ENCODE measurements around the gene ZGLP1. TPM values are rescaled to one million over a fixed set of nuclear protein-coding genes. Genes with fewer than 3 reads are reported as not detected.
A peak's percentile ranks its signal among the peaks of the same experiment; 100 is the strongest.

The ZGLP1 gene
- total RNA-seq, 1 donor from 2014 or later: 3.4 TPM

- no peak for TF ChIP-seq CTCF (IDR thresholded peaks at IDR 0.05; ENCODE audit: insufficient read depth, low read depth, low read length)
- TF ChIP-seq EZH2 (IDR thresholded peaks at IDR 0.05; ENCODE audit: insufficient read depth, low read length): no peak
- DNase-seq (ENCODE audit: low read depth) (no peak), FAIRE-seq (no peak)
- Histone ChIP-seq H3K36me3 (ENCODE audit: insufficient read depth, low read length) (peaks cover 17% of the 10 kb centered on the region), H4K20me1 (ENCODE audit: insufficient read depth, low read length) (peaks cover 6% of the 10 kb centered on the region), H3K79me2 (ENCODE audit: insufficient read depth, low read length) (no peaks in the 10 kb centered on the region), H3K4me1 (ENCODE audit: insufficient read depth, low read length) (no peaks in the 10 kb centered on the region), H3K9ac (ENCODE audit: low read length) (no peak overlapping the region), H3K27ac (ENCODE audit: low read depth, low read length) (no peak overlapping the region), H3K4me3 (ENCODE audit: insufficient read depth, low read depth, low read length) (no peak overlapping the region), H3K9me3 (ENCODE audit: insufficient read depth, low read depth, low read length) (no peaks in the 10 kb centered on the region), H2AFZ (ENCODE audit: low read depth, low read length) (no peak overlapping the region), H3K27me3 (ENCODE audit: insufficient read depth, low read length) (no peaks in the 10 kb centered on the region), H3K4me2 (ENCODE audit: low read length) (no peak overlapping the region)
- H3K4me1 Mint-ChIP-seq (ENCODE audit: low read depth, unreplicated experiment): no peaks in the 10 kb centered on the region
- peaks cover 27% of the 10 kb centered on the region for H3K36me3 Mint-ChIP-seq (ENCODE audit: low read depth, unreplicated experiment)
- no peak overlapping the region for H3K27ac Mint-ChIP-seq (ENCODE audit: unreplicated experiment)
- H3K27me3 Mint-ChIP-seq (ENCODE audit: low read depth, unreplicated experiment): no peaks in the 10 kb centered on the region
- H3K9me3 Mint-ChIP-seq (ENCODE audit: unreplicated experiment): no peaks in the 10 kb centered on the region
- no peak overlapping the region for H3K4me3 Mint-ChIP-seq (ENCODE audit: unreplicated experiment)
Observed at GRCh38 chr19:10352764-10353671, 43.4 kb upstream of the ZGLP1 start.

GRCh38 chr19:10346509-10346908, 36.9 kb upstream of the ZGLP1 start:
- no peak for DNase-seq (ENCODE audit: low read depth)
- Mint-ChIP-seq H3K9me3 (ENCODE audit: unreplicated experiment) (no peaks in the 10 kb centered on the region), H3K27me3 (ENCODE audit: low read depth, unreplicated experiment) (no peaks in the 10 kb centered on the region), H3K27ac (ENCODE audit: unreplicated experiment) (no peak overlapping the region), H3K36me3 (ENCODE audit: low read depth, unreplicated experiment) (peaks cover 6% of the 10 kb centered on the region), H3K4me3 (ENCODE audit: unreplicated experiment) (peak overlapping the region; percentile 61), H3K4me1 (ENCODE audit: low read depth, unreplicated experiment) (no peaks in the 10 kb centered on the region)
- H3K79me2 ChIP-seq (ENCODE audit: insufficient read depth, low read length): no peaks in the 10 kb centered on the region
- peaks cover 3% of the 10 kb centered on the region for H3K4me1 ChIP-seq (ENCODE audit: insufficient read depth, low read length)
- H3K4me2 ChIP-seq (ENCODE audit: low read length): no peak overlapping the region
- no peak for FAIRE-seq
- H4K20me1 ChIP-seq (ENCODE audit: insufficient read depth, low read length): no peaks in the 10 kb centered on the region
- peaks cover 5% of the 10 kb centered on the region for H3K36me3 ChIP-seq (ENCODE audit: insufficient read depth, low read length)
- H3K9me3 ChIP-seq (ENCODE audit: insufficient read depth, low read depth, low read length): no peaks in the 10 kb centered on the region
- TF ChIP-seq CTCF (IDR thresholded peaks at IDR 0.05; ENCODE audit: insufficient read depth, low read depth, low read length): no peak
- no peak overlapping the region for H2AFZ ChIP-seq (ENCODE audit: low read depth, low read length)
- no peak overlapping the region for H3K4me3 ChIP-seq (ENCODE audit: insufficient read depth, low read depth, low read length)
- no peak overlapping the region for H3K9ac ChIP-seq (ENCODE audit: low read length)
- no peaks in the 10 kb centered on the region for H3K27me3 ChIP-seq (ENCODE audit: insufficient read depth, low read length)
- H3K27ac ChIP-seq (ENCODE audit: low read depth, low read length): no peak overlapping the region

- no peaks in the 10 kb centered on the region for H3K4me1 Mint-ChIP-seq (ENCODE audit: low read depth, unreplicated experiment)
- H3K9me3 Mint-ChIP-seq (ENCODE audit: unreplicated experiment): no peaks in the 10 kb centered on the region
- peaks cover 2% of the 10 kb centered on the region for H3K27me3 Mint-ChIP-seq (ENCODE audit: low read depth, unreplicated experiment)
- no peak for DNase-seq (ENCODE audit: low read depth)
- H3K27me3 ChIP-seq (ENCODE audit: insufficient read depth, low read length): no peaks in the 10 kb centered on the region
- H3K4me1 ChIP-seq (ENCODE audit: insufficient read depth, low read length): peaks cover 3% of the 10 kb centered on the region
- FAIRE-seq: no peak
- H3K4me2 ChIP-seq (ENCODE audit: low read length): no peak overlapping the region
- no peak overlapping the region for H3K27ac Mint-ChIP-seq (ENCODE audit: unreplicated experiment)
- H4K20me1 ChIP-seq (ENCODE audit: insufficient read depth, low read length): no peaks in the 10 kb centered on the region
- H3K4me3 ChIP-seq (ENCODE audit: insufficient read depth, low read depth, low read length): no peak overlapping the region
- peaks cover 2% of the 10 kb centered on the region for H3K36me3 ChIP-seq (ENCODE audit: insufficient read depth, low read length)
- H3K4me3 Mint-ChIP-seq (ENCODE audit: unreplicated experiment): no peak overlapping the region
- H3K36me3 Mint-ChIP-seq (ENCODE audit: low read depth, unreplicated experiment): no peaks in the 10 kb centered on the region
- no peaks in the 10 kb centered on the region for H3K9me3 ChIP-seq (ENCODE audit: insufficient read depth, low read depth, low read length)
- no peak overlapping the region for H2AFZ ChIP-seq (ENCODE audit: low read depth, low read length)
- H3K27ac ChIP-seq (ENCODE audit: low read depth, low read length): no peak overlapping the region
- no peaks in the 10 kb centered on the region for H3K79me2 ChIP-seq (ENCODE audit: insufficient read depth, low read length)
- H3K9ac ChIP-seq (ENCODE audit: low read length): no peak overlapping the region
- no peak for TF ChIP-seq CTCF (IDR thresholded peaks at IDR 0.05; ENCODE audit: insufficient read depth, low read depth, low read length)
- no peak for TF ChIP-seq EZH2 (IDR thresholded peaks at IDR 0.05; ENCODE audit: insufficient read depth, low read length)
Observed at GRCh38 chr19:10344780-10345179, 35.2 kb upstream of the ZGLP1 start.

Measured in astrocyte (in vitro differentiated cells and primary cell).